Natural killer cell (primary cell): Measurements from ENCODE around the gene PERM1. TPM values are rescaled to one million over a fixed set of nuclear protein-coding genes. Genes with fewer than 3 reads are reported as not detected.
A peak's percentile ranks its signal among the peaks of the same experiment; 100 is the strongest.

Experiments
- ATAC-seq, 3 donors: fragments of 150-1000 bp in 2 of 3; fragments of 200-7000 bp in 1 of 3; cut with Tn5 transposase; 1 replicate in 1 of 3; 2 replicates in 2 of 3; pipeline ENCODE4 v1.10.0; 2021; ENCODE audit warnings: mild to moderate bottlenecking in 2 of 3, moderate library complexity in 2 of 3
- DNase-seq, 2 donors: peaks; one replicate each; pipeline versions ENCODE4 v3.0.0 to v3.0.0-alpha.2; 2013 to 2021; ENCODE audit warnings: mixed read lengths in 1 of 2
- H3K27ac ChIP-seq: one replicate; pipeline ENCODE4 v1.5.1; 2013; ENCODE audit warnings: mild to moderate bottlenecking, low read length
- H3K27me3 ChIP-seq: one replicate; pipeline ENCODE4 v1.6.1; 2013; ENCODE audit warnings: low read length; ENCODE audit not compliant: control insufficient read depth, insufficient read depth
- H3K36me3 ChIP-seq: one replicate; pipeline ENCODE4 v1.6.1; 2013; ENCODE audit warnings: low read length; ENCODE audit not compliant: control insufficient read depth, insufficient read depth
- H3K4me1 ChIP-seq: one replicate; pipeline ENCODE4 v1.6.1; 2013; ENCODE audit warnings: low read length; ENCODE audit not compliant: control insufficient read depth, insufficient read depth
- H3K4me3 ChIP-seq: one replicate; pipeline ENCODE4 v1.5.1; 2013; ENCODE audit warnings: low read length
- H3K9me3 ChIP-seq: one replicate; pipeline ENCODE4 v1.6.1; 2013; ENCODE audit warnings: low read length; ENCODE audit not compliant: control insufficient read depth, insufficient read depth
- H3K27ac Mint-ChIP-seq, 2 donors: one replicate each; pipeline ENCODE4 v1.8.0; 2022; ENCODE audit warnings: mild to moderate bottlenecking in 2 of 2, mixed read lengths in 2 of 2, moderate library complexity in 1 of 2
- H3K27me3 Mint-ChIP-seq, 2 donors: one replicate each; pipeline ENCODE4 v1.8.0; 2022; ENCODE audit warnings: low read depth in 2 of 2, mixed read lengths in 2 of 2
- H3K36me3 Mint-ChIP-seq: one replicate; pipeline ENCODE4 v1.8.0; 2022; ENCODE audit warnings: mixed read lengths
- H3K4me1 Mint-ChIP-seq, 2 donors: one replicate each; pipeline ENCODE4 v1.8.0; 2022; ENCODE audit warnings: mixed read lengths in 2 of 2
- H3K4me3 Mint-ChIP-seq: one replicate; pipeline ENCODE4 v1.8.0; 2022; ENCODE audit warnings: mild to moderate bottlenecking, moderate library complexity, mixed read lengths
- H3K9me3 Mint-ChIP-seq, 2 donors: one replicate each; pipeline ENCODE4 v1.8.0; 2022; ENCODE audit warnings: mixed read lengths in 2 of 2
- CTCF ChIP-seq: fragments of 200-600 bp; IDR thresholded peaks from one replicate; pipeline ENCODE4 v1.8.0; 2022; ENCODE audit warnings: antibody characterized with exemption
- WGBS: methylation state at CpG from one replicate; pipeline ENCODE4 v1.1.7; 2013; ENCODE audit warnings: missing lambda C conversion rate; ENCODE audit not compliant: insufficient coverage; 5-methylcytosine and 5-hydroxymethylcytosine counted together
- intact Hi-C: fragments of 100-400 bp; cut with micrococcal nuclease; formaldehyde crosslinking; loops from one replicate; pipeline ENCODE4 v1.14.2; 2022
- total RNA-seq, 4 donors: library from RNA; stranded (reverse); fragments of 120-200 nt in 1 of 4; gene quantifications; one replicate each; pipeline versions ENCODE4 v1.2.3 to v1.2.4, GENCODE V29; 2013 to 2022

Gene PERM1
- total RNA-seq, 3 donors from 2014 or later (not counting 1 experiment from before 2014, with no cell fraction given), result not detected

DNA sequence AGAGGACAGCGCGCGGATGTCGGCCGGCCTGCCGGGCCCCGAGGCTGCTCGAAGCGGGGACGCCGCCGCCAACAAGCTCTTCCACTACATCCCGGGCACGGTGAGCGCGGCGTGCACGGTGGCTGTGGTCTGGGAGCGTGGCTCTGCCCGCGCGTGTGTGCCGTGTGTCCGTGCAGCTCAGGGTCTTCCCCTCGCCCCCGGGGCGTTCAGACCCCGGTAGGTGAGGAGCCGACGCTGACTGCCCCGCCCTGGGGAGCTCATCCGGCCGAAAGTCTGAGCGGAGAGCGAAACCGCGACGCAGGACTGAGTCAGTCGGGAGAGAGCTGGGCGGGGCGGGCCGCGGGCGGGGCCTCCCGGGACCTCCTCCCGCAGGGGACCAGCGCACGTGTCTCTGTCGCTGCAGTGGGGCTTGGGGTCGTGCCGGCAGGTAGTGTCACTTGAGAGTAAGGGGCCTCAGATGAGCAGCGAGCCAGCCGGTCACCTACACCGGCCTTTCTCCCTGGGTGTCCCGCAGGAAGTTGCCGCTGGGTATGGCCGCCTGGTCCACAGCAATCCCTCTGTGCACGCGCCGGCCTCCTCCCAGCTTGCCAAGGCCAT is 15.1 kb downstream of the PERM1 start:
- H3K9me3 ChIP-seq, result no peaks in the 10 kb centered on the region
- ATAC-seq, result peak; percentile 74 to 92 (median 83)
- peaks cover 0 to 10% of the 10 kb centered on the region in 2 donors for H3K27me3 Mint-ChIP-seq
- peaks cover 9% of the 10 kb centered on the region for H3K27me3 ChIP-seq
- no peaks in the 10 kb centered on the region for H3K9me3 Mint-ChIP-seq
- no peaks in the 10 kb centered on the region for H3K4me1 Mint-ChIP-seq
- DNase-seq, result peak; percentile 63 to 82
- intact Hi-C loops, result no loop called here
- WGBS, result under 1% methylated on average over 60 of the region's 60 CpGs
- peaks cover 23% of the 10 kb centered on the region for H3K4me1 ChIP-seq
- peak overlapping the region in 1 of 2 donors; percentile 76 for H3K27ac Mint-ChIP-seq
- H3K4me3 ChIP-seq, result peak overlapping the region; percentile 65
- TF ChIP-seq CTCF, result no peak
- H3K36me3 ChIP-seq, result no peaks in the 10 kb centered on the region
- H3K27ac ChIP-seq, result peak overlapping the region; percentile 55
- H3K36me3 Mint-ChIP-seq, result no peaks in the 10 kb centered on the region
- H3K4me3 Mint-ChIP-seq, result peak overlapping the region; percentile 84

DNA sequence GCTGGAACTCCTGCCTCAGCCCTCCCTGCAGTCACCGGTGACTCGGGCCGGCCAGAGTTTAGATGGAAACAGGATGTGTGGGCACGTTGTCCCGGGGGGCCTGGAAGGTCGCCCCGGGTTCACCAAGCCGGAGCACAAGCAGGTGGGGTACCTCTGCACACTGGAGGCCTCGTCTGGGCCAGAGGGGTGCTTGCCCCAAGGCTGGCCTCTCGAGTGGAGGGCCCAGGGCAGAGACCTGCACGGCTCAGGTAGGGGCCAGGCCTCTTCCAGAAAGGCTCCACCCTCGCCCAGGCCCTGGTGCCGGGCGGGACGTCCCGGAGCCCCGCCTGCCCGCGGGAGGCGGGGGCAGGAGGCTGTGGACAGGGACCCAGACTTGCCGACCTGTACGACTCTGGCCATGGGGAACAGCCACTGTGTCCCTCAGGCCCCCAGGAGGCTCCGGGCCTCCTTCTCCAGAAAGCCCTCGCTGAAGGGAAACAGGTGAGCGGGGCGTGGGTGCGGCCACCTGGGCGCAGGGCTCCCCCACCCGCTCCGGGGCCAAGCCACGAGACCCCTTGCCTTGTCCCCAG is 15.7 kb downstream of the PERM1 start, which contains the start of gene PLEKHN1:
Gene PLEKHN1, plus strand, starts transcription at position 348 of the 569 bp plus-strand sequence. Its CDS starts 50 bp downstream, at position 398.
- Mint-ChIP-seq H3K9me3 (no peaks in the 10 kb centered on the region), H3K4me3 (peak within 1 kb of the TSS; percentile 84), H3K27me3 (peaks cover 0 to 10% of the 10 kb centered on the region in 2 donors), H3K36me3 (no peaks in the 10 kb centered on the region), H3K27ac (peak within 1 kb of the TSS in 1 of 2 donors; percentile 76), H3K4me1 (no peaks in the 10 kb centered on the region)
- intact Hi-C loops, result no loop called here
- peak within 1 kb of the TSS; percentile 65 for H3K4me3 ChIP-seq
- WGBS, result 2% methylated on average over 31 of the region's 31 CpGs
- ATAC-seq (peak in 2 of 3 donors; percentile 41 to 47), DNase-seq (peak in 1 of 2 donors; percentile 34)
- TF ChIP-seq CTCF, result no peak
- peaks cover 5% of the 10 kb centered on the region for H3K27me3 ChIP-seq
- H3K4me1 ChIP-seq, result peaks cover 29% of the 10 kb centered on the region
- H3K36me3 ChIP-seq, result no peaks in the 10 kb centered on the region
- H3K27ac ChIP-seq, result peak within 1 kb of the TSS; percentile 55
- H3K9me3 ChIP-seq, result no peaks in the 10 kb centered on the region

DNA sequence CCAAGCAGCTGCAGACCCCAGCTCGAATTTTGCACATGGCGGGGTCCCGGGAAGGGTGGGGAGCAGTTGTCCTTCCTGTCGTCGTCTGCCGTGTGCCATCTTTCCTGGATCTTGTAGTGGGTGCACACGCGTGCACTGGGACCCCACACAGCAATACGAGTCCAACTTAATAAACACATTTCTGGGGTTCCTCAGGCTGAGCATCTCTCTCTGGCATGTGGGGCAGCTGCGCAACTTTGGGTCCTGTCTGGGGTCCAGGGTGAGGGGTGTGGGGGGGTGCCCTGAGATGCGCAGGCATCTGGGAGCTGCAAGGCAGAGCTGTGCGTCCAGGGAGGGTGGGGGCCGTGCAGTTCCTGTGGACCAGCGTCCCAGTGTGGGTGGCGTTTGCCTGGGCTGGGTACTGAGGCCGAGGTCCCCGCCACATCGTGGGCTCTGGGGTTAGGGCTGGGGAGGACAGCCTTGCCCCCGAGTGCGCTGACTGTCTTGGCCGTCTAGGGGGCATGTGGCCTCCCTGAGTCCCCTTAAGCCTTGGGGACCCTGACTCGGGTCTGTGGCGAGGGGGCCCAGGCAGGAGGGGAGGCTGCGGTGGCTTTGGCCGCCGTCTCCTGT is 16.3 kb downstream of the PERM1 start:
- Mint-ChIP-seq H3K27ac (no peak overlapping the region), H3K27me3 (peaks cover 0 to 10% of the 10 kb centered on the region in 2 donors), H3K9me3 (no peaks in the 10 kb centered on the region), H3K4me3 (peak overlapping the region; percentile 63), H3K36me3 (no peaks in the 10 kb centered on the region), H3K4me1 (no peaks in the 10 kb centered on the region)
- no peak overlapping the region for H3K27ac ChIP-seq
- H3K4me3 ChIP-seq, result no peak overlapping the region
- H3K36me3 ChIP-seq, result no peaks in the 10 kb centered on the region
- H3K27me3 ChIP-seq, result peaks cover 4% of the 10 kb centered on the region
- no peaks in the 10 kb centered on the region for H3K9me3 ChIP-seq
- H3K4me1 ChIP-seq, result peaks cover 30% of the 10 kb centered on the region
- 59% methylated on average over 26 of the region's 26 CpGs for WGBS
- DNase-seq (no peak), ATAC-seq (no peak)
- intact Hi-C loops, result no loop called here
- TF ChIP-seq CTCF, result no peak
